ENCODE results near the gene C10orf67. TPM values are rescaled to one million over a fixed set of nuclear protein-coding genes. Genes with fewer than 3 reads are reported as not detected.
A peak's percentile ranks its signal among the peaks of the same experiment; 100 is the strongest.
"Not testable (repeated sequence)": the region's sequence is repeated elsewhere in the genome, so short reads cannot be mapped to it uniquely, and the experiment has no call there.

C10orf67 gene
- total RNA-seq, 2 experiments from 2014 or later: 0.07 TPM; not detected in 1

- Mint-ChIP-seq H3K27ac (no peak overlapping the region), H3K36me3 (no peaks in the 10 kb centered on the region), H3K9me3 (ENCODE audit: low read depth) (no peaks in the 10 kb centered on the region), H3K4me3 (no peak overlapping the region), H3K4me1 (no peaks in the 10 kb centered on the region), H3K27me3 (peaks cover 27% of the 10 kb centered on the region)
- no peak for ATAC-seq
- DNase-seq: no peak
- CTCF ChIA-PET: interaction anchor here (0.9 to 5.6 kb wide), 6 partner anchors 9 to 228 kb away, joined by 3 to 52 read pairs (median 4); no protein-coding TSS in a partner anchor
Measured at GRCh38 chr10:23294638-23295247, 49.9 kb downstream of the C10orf67 start.

GRCh38 chr10:23293973-23294590 is 50.5 kb downstream of the C10orf67 start:
- Mint-ChIP-seq H3K4me3 (no peak overlapping the region), H3K9me3 (ENCODE audit: low read depth) (no peaks in the 10 kb centered on the region), H3K27ac (no peak overlapping the region), H3K36me3 (no peaks in the 10 kb centered on the region), H3K4me1 (no peaks in the 10 kb centered on the region), H3K27me3 (peaks cover 30% of the 10 kb centered on the region)
- ATAC-seq (no peak), DNase-seq (no peak)
- CTCF ChIA-PET: interaction anchor here (0.9 to 5.6 kb wide), 7 partner anchors 9 to 260 kb away, joined by 3 to 52 read pairs (median 3); no protein-coding TSS in a partner anchor

GRCh38 chr10:23293145-23293724 is 51.4 kb downstream of the C10orf67 start:
- H3K27me3 Mint-ChIP-seq: peaks cover 30% of the 10 kb centered on the region
- ATAC-seq: peak; percentile 74
- H3K4me3 Mint-ChIP-seq: no peak overlapping the region
- H3K36me3 Mint-ChIP-seq: no peaks in the 10 kb centered on the region
- no peaks in the 10 kb centered on the region for H3K9me3 Mint-ChIP-seq (ENCODE audit: low read depth)
- CTCF ChIA-PET: interaction anchor here (1.3 to 5.6 kb wide), 3 partner anchors 134 to 261 kb away, joined by 3 to 52 read pairs (median 4); no protein-coding TSS in a partner anchor
- peak; percentile 55 for DNase-seq
- H3K27ac Mint-ChIP-seq: no peak overlapping the region
- H3K4me1 Mint-ChIP-seq: no peaks in the 10 kb centered on the region

GRCh38 chr10:23291551-23292334 is 52.9 kb downstream of the C10orf67 start:
- no peaks in the 10 kb centered on the region for H3K36me3 Mint-ChIP-seq
- DNase-seq (no peak), ATAC-seq (no peak)
- CTCF ChIA-PET: interaction anchor here (0.6 to 5.6 kb wide), 3 partner anchors 40 to 132 kb away, joined by 3 to 52 read pairs (median 3); no protein-coding TSS in a partner anchor
- no peaks in the 10 kb centered on the region for H3K4me1 Mint-ChIP-seq
- peaks cover 30% of the 10 kb centered on the region for H3K27me3 Mint-ChIP-seq
- no peaks in the 10 kb centered on the region for H3K9me3 Mint-ChIP-seq (ENCODE audit: low read depth)
- no peak overlapping the region for H3K27ac Mint-ChIP-seq
- H3K4me3 Mint-ChIP-seq: no peak overlapping the region

GRCh38 chr10:23284674-23285335 is 59.8 kb downstream of the C10orf67 start:
- no peak for ATAC-seq
- CTCF ChIA-PET: interaction anchor here (1.2 kb wide), 1 partner anchor 10 kb away, joined by 4 read pairs; no protein-coding TSS in a partner anchor
- no peak for DNase-seq
- H3K36me3 Mint-ChIP-seq: no peaks in the 10 kb centered on the region
- peaks cover 14% of the 10 kb centered on the region for H3K27me3 Mint-ChIP-seq
- no peaks in the 10 kb centered on the region for H3K4me1 Mint-ChIP-seq
- no peaks in the 10 kb centered on the region for H3K9me3 Mint-ChIP-seq (ENCODE audit: low read depth)
- H3K27ac Mint-ChIP-seq: no peak overlapping the region
- no peak overlapping the region for H3K4me3 Mint-ChIP-seq

GRCh38 chr10:23284155-23284554 is 60.4 kb downstream of the C10orf67 start:
- CTCF ChIA-PET: no interaction called here
- Mint-ChIP-seq H3K27ac (no peak overlapping the region), H3K36me3 (no peaks in the 10 kb centered on the region), H3K4me1 (no peaks in the 10 kb centered on the region), H3K4me3 (no peak overlapping the region), H3K27me3 (peaks cover 11% of the 10 kb centered on the region), H3K9me3 (ENCODE audit: low read depth) (no peaks in the 10 kb centered on the region)
- no peak for ATAC-seq
- no peak for DNase-seq

- H3K36me3 Mint-ChIP-seq: no peaks in the 10 kb centered on the region
- H3K4me1 Mint-ChIP-seq: no peaks in the 10 kb centered on the region
- CTCF ChIA-PET: interaction anchor here (1.4 kb wide), 1 partner anchor 16 kb away, joined by 3 read pairs; no protein-coding TSS in a partner anchor
- no peak for ATAC-seq
- H3K4me3 Mint-ChIP-seq: no peak overlapping the region
- peaks cover 11% of the 10 kb centered on the region for H3K27me3 Mint-ChIP-seq
- no peaks in the 10 kb centered on the region for H3K9me3 Mint-ChIP-seq (ENCODE audit: low read depth)
- no peak overlapping the region for H3K27ac Mint-ChIP-seq
- DNase-seq: no peak
Measured at GRCh38 chr10:23283680-23284079, 60.9 kb downstream of the C10orf67 start.

GRCh38 chr10:23281044-23281433 is 63.6 kb downstream of the C10orf67 start:
- Mint-ChIP-seq H3K27ac (no peak overlapping the region), H3K36me3 (no peaks in the 10 kb centered on the region), H3K27me3 (peaks cover 11% of the 10 kb centered on the region), H3K4me1 (no peaks in the 10 kb centered on the region), H3K4me3 (no peak overlapping the region), H3K9me3 (ENCODE audit: low read depth) (no peaks in the 10 kb centered on the region)
- DNase-seq (no peak), ATAC-seq (no peak)
- CTCF ChIA-PET: no interaction called here

GRCh38 chr10:23280419-23281043 is 64.1 kb downstream of the C10orf67 start:
- Mint-ChIP-seq H3K36me3 (no peaks in the 10 kb centered on the region), H3K9me3 (ENCODE audit: low read depth) (no peaks in the 10 kb centered on the region), H3K4me3 (no peak overlapping the region), H3K27ac (no peak overlapping the region), H3K27me3 (peaks cover 11% of the 10 kb centered on the region), H3K4me1 (no peaks in the 10 kb centered on the region)
- CTCF ChIA-PET: no interaction called here
- DNase-seq (no peak), ATAC-seq (no peak)

GRCh38 chr10:23275355-23275754 is 69.2 kb downstream of the C10orf67 start:
- H3K9me3 Mint-ChIP-seq (ENCODE audit: low read depth): no peaks in the 10 kb centered on the region
- CTCF ChIA-PET: no interaction called here
- no peak overlapping the region for H3K4me3 Mint-ChIP-seq
- no peaks in the 10 kb centered on the region for H3K27me3 Mint-ChIP-seq
- no peak overlapping the region for H3K27ac Mint-ChIP-seq
- no peak for DNase-seq
- no peaks in the 10 kb centered on the region for H3K4me1 Mint-ChIP-seq
- ATAC-seq: no peak
- no peaks in the 10 kb centered on the region for H3K36me3 Mint-ChIP-seq

- CTCF ChIA-PET; H3K4me1 Mint-ChIP-seq; H3K9me3 Mint-ChIP-seq (ENCODE audit: low read depth); H3K27ac Mint-ChIP-seq; H3K27me3 Mint-ChIP-seq; DNase-seq; H3K36me3 Mint-ChIP-seq; H3K4me3 Mint-ChIP-seq; ATAC-seq: not testable (repeated sequence)
Measured at GRCh38 chr10:23274179-23274578, 70.4 kb downstream of the C10orf67 start.

GRCh38 chr10:23270531-23270930 is 74.1 kb downstream of the C10orf67 start:
- Mint-ChIP-seq H3K4me1 (no peaks in the 10 kb centered on the region), H3K9me3 (ENCODE audit: low read depth) (no peaks in the 10 kb centered on the region), H3K4me3 (no peak overlapping the region), H3K27ac (no peak overlapping the region), H3K36me3 (no peaks in the 10 kb centered on the region), H3K27me3 (no peaks in the 10 kb centered on the region)
- DNase-seq (no peak), ATAC-seq (no peak)
- CTCF ChIA-PET: no interaction called here
